Ishikawa (cell line): ENCODE measurements around the gene APOBEC3A.

Experiments used
- CEBPB ChIP-seq: IDR thresholded peaks from 2 replicates; pipeline ENCODE4 v1.6.1; 2012
- CREB1 ChIP-seq: IDR thresholded peaks from 2 replicates; pipeline ENCODE4 v1.6.1; 2012; ENCODE audit warnings: low read depth
- EGR1 ChIP-seq: IDR thresholded peaks from 2 replicates; pipeline ENCODE4 v1.6.1; 2012
- EP300 ChIP-seq: IDR thresholded peaks from 2 replicates; pipeline ENCODE4 v1.6.1; 2012; ENCODE audit warnings: borderline replicate concordance
- FOXM1 ChIP-seq: IDR thresholded peaks from 2 replicates; pipeline ENCODE4 v1.6.1; 2012; ENCODE audit warnings: low read depth, borderline replicate concordance
- NFIC ChIP-seq: IDR thresholded peaks from 2 replicates; pipeline ENCODE4 v1.6.1; 2012
- RAD21 ChIP-seq: IDR thresholded peaks from 2 replicates; pipeline ENCODE4 v1.6.1; 2012; ENCODE audit warnings: low read depth
- TAF1 ChIP-seq: IDR thresholded peaks from 2 replicates; pipeline ENCODE4 v1.6.1; 2012; ENCODE audit warnings: low read depth, mild to moderate bottlenecking
- TCF12 ChIP-seq: IDR thresholded peaks from 2 replicates; pipeline ENCODE4 v1.6.1; 2012; ENCODE audit warnings: low read depth
- TEAD4 ChIP-seq: IDR thresholded peaks from 2 replicates; pipeline ENCODE4 v1.6.1; 2012
- YY1 ChIP-seq: IDR thresholded peaks from 2 replicates; pipeline ENCODE4 v1.6.1; 2012; ENCODE audit warnings: low read depth
- ZBTB7A ChIP-seq: IDR thresholded peaks from 2 replicates; pipeline ENCODE4 v1.6.1; 2012; ENCODE audit warnings: low read depth
- TF ChIP-seq, protein P1 (sequence below): IDR thresholded peaks from 2 replicates; pipeline ENCODE4 v1.6.1; 2012; ENCODE audit warnings: low read depth, mild to moderate bottlenecking
- TF ChIP-seq, protein P2 (sequence below): IDR thresholded peaks from 2 replicates; pipeline ENCODE4 v1.6.1; 2012
- TF ChIP-seq, protein P3 (sequence below): IDR thresholded peaks from 2 replicates; pipeline ENCODE4 v1.6.1; 2012

Gene APOBEC3A

DNA sequence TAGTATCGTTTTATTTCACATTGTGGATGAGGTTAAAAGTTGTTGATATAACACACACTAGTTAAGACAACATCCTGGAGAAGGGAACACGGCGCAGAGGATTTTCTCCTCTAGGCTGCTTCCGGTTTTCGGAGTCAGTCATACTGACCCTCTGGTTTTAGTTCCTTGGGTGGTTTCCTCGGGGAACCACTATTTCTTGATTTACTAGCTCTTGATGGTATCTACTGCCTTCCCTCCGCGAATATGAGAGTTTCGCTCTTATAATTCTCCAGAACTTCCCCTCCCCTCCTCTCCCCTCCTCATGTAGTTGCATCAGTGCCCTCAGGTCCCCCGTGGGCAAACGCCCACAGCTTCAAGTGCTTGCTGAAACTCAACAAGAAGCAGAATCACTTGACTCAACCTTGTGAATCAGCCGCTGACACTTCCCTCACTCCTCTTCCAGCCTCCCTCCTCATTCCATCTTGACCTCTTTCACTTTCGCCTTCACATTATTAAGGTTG, 15.9 kb upstream of the APOBEC3A start:
- TF ChIP-seq CREB1, result no peak

DNA sequence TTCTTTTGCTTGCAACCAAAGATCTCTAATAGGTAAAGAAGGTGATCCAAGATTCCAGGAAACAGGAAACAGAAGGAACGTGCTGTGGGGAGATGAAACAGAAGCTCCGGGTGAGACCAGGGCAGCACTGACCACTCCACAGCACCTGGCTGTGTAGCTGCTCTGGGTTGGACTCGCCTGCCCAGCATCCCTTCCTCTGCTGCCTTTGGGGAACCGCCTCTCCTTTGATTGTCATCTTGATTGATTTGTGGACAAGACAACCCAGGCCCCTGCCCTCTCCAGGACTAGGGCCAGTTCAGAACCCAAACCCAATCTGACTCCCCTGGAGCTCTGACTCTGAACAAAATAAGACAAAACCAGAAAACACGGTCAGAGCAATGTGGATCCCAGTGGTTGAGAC, 14.7 kb upstream of the APOBEC3A start:
- TF ChIP-seq FOXM1, result no peak

DNA sequence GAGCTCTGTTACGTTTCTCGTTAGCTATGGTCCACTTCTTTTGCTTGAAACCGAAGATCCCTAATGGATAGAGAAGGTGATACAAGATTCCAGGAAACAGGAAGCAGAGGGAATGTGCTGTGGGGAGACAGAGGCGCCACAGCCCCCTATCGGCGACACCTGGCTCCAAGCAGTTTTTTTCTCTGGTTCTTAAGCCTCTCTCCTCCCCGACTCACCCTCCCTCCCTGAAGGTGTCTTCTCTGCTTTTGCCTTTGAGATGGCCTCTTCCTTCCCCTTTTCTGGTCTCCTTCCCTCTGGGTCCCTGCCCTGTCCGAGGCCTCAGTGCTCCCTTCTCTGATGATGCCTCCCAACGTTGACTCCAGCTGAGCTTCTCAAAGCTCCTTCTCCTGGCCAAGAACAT, 14.2 kb upstream of the APOBEC3A start:
- TF ChIP-seq RAD21, result no peak
- TF ChIP-seq EP300, result no peak
- TF ChIP-seq ZBTB7A, result no peak
- TF ChIP-seq TEAD4, result no peak
- TF ChIP-seq, protein P1, sequence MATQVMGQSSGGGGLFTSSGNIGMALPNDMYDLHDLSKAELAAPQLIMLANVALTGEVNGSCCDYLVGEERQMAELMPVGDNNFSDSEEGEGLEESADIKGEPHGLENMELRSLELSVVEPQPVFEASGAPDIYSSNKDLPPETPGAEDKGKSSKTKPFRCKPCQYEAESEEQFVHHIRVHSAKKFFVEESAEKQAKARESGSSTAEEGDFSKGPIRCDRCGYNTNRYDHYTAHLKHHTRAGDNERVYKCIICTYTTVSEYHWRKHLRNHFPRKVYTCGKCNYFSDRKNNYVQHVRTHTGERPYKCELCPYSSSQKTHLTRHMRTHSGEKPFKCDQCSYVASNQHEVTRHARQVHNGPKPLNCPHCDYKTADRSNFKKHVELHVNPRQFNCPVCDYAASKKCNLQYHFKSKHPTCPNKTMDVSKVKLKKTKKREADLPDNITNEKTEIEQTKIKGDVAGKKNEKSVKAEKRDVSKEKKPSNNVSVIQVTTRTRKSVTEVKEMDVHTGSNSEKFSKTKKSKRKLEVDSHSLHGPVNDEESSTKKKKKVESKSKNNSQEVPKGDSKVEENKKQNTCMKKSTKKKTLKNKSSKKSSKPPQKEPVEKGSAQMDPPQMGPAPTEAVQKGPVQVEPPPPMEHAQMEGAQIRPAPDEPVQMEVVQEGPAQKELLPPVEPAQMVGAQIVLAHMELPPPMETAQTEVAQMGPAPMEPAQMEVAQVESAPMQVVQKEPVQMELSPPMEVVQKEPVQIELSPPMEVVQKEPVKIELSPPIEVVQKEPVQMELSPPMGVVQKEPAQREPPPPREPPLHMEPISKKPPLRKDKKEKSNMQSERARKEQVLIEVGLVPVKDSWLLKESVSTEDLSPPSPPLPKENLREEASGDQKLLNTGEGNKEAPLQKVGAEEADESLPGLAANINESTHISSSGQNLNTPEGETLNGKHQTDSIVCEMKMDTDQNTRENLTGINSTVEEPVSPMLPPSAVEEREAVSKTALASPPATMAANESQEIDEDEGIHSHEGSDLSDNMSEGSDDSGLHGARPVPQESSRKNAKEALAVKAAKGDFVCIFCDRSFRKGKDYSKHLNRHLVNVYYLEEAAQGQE, result no peak
- no peak for TF ChIP-seq YY1
- no peak for TF ChIP-seq CREB1
- TF ChIP-seq CEBPB, result no peak
- no peak for TF ChIP-seq FOXM1

DNA sequence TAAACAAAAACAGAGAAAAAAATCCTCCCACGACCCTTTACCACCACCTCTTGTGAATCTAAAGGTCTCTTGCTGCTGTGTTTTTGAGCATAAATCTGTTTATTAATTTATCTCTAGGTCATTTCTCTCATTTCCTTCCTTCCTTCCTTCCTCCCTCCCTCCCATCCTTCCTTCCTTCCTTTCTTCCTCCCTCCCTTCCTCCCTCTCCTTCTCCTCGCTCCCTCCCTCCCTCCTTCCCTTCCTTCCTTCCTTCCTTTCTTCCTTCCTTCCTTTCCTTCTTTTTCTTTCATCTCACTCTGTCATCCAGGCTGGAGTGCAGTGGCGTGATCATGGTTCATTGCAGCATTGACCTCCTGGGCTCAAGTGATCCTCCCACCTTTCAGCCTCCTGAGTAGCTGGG, 13.5 kb upstream of the APOBEC3A start:
- TF ChIP-seq NFIC (no peak), EP300 (no peak), RAD21 (no peak), TEAD4 (no peak), TAF1 (no peak), TCF12 (no peak)
- TF ChIP-seq, protein P2, sequence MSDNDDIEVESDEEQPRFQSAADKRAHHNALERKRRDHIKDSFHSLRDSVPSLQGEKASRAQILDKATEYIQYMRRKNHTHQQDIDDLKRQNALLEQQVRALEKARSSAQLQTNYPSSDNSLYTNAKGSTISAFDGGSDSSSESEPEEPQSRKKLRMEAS, result no peak
- TF ChIP-seq, protein P3, sequence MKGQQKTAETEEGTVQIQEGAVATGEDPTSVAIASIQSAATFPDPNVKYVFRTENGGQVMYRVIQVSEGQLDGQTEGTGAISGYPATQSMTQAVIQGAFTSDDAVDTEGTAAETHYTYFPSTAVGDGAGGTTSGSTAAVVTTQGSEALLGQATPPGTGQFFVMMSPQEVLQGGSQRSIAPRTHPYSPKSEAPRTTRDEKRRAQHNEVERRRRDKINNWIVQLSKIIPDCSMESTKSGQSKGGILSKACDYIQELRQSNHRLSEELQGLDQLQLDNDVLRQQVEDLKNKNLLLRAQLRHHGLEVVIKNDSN, result no peak

DNA sequence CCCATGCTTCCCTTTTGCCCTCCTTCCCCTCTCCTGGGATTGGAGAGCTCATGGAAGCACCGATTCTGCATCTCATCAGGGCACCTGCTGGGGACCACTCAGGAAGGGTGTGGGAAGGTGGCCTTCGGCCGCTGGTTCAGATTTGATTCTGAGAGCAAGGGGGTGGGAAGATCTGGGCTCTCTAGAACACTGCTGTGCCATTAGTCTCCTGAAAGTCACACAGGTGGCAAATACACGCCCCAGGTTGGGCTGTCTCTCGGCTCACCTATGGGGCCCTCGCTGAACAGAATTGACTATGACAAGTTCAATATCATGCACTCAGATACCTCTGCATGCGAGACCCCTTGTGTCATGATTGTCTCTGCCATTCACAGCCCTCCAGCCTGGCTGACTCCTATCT, 12.8 kb upstream of the APOBEC3A start:
- TF ChIP-seq RAD21 (no peak), CREB1 (no peak)

DNA sequence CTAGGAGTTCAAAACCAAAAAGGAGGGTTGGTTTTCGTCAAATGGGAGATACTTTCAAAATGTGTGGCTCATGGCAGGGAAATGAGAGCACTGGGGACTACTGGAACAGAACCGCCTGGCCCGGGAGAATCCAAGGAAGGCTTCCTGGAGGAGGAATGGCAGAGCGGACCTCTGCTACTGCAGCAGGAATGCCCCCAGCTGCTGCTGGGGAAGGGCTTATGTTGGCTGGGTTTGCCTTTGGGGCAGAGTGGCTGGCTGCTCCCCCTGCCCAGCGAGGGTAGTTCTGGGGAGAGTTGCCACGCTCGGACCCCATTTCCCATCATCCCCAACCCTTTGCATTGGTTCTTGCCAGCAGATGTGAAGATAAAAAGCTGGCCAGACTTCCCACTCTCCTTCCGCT, 10.6 kb upstream of the APOBEC3A start:
- TF ChIP-seq, protein P1, result no peak
- TF ChIP-seq, protein P3, result no peak
- no peak for TF ChIP-seq EP300
- TF ChIP-seq YY1, result no peak
- no peak for TF ChIP-seq TCF12
- no peak for TF ChIP-seq CREB1
- TF ChIP-seq RAD21, result no peak
- no peak for TF ChIP-seq EGR1
- no peak for TF ChIP-seq FOXM1
- no peak for TF ChIP-seq CEBPB
- TF ChIP-seq ZBTB7A, result no peak
- TF ChIP-seq, protein P2, result no peak
- TF ChIP-seq TEAD4, result no peak
- TF ChIP-seq TAF1, result no peak

DNA sequence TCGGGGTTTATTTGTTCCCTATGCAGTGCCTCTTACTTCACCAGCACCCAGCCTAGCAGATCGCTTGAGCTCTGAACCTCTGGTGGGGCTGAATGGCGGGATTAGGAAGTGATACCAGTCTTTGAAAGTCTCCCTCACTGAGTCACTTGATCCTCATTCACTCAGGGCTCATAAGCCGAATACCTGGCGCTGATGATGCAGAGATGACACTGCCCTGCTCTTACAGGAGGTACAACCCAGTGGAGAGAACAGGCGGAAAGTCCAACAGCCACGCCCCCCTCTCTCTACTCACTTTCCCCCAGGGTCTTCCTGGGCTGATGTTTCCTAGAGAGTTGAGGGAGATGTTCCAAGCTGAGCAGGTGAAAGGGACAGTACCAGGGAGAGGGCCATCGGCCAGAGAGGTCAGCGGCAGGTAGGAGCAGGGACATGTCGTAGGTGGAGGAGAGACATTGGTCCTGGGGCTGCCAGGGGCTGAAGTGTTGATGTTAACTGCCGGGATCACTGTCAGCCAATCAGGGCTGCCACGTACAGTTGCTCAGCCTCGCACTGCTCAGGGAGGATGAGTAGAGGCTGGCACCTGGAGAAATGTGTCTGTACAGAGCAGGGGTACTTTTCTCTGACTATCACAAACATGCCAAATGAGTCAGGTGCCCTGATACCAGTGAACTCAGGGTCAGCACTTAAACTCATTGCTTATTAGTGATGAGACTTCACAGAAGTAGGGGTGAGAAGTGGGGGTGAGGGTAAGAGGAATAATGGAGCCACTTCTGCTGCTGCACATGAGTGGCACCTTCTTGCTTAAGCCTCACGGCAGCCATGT, 9.9 kb upstream of the APOBEC3A start:
- TF ChIP-seq TCF12, result no peak
- no peak for TF ChIP-seq CREB1
- no peak for TF ChIP-seq TAF1
- no peak for TF ChIP-seq EGR1
- no peak for TF ChIP-seq NFIC
- TF ChIP-seq ZBTB7A, result no peak
- TF ChIP-seq, protein P3, result no peak
- TF ChIP-seq FOXM1, result no peak
- no peak for TF ChIP-seq EP300
- no peak for TF ChIP-seq YY1
- TF ChIP-seq, protein P1, result no peak
- no peak for TF ChIP-seq RAD21
- no peak for TF ChIP-seq CEBPB
- TF ChIP-seq, protein P2, result no peak
- no peak for TF ChIP-seq TEAD4
